Measurements from ENCODE around the gene EIF4H.

The EIF4H gene

DNA sequence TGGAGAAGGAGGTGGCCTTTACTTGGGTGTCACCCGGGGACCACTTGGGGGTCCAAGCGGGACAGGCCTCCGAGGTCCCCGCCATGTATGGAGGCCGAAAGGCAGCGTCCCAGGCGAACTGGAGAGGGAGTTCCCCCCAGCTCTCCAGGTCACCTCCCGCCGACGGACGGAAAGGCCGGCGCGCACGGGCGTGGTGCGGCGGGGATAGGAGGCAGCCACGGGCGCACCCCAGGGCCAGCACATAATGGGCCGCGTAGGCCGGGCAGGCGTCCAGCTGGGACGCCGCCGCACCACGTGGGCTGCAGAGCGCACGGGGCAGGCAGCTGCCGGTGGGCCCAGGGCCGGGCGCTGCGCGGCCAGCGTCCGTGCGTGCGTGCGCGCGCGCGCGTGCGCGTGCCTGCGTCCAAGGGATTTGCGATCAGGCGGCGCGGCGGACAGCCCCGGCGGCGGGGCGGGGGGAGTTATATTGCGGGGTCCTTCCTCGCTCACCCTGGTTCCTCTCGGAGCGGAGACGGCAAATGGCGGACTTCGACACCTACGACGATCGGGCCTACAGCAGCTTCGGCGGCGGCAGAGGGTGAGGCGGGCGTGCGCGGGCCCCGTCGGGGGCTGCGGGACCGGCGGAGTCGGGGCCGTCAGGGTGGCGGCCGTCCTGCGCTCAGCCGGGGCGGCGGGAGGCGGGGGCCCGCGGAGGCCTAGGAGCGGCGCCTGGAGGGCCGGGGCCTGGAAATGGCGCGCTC, at the start of gene EIF4H:
EIF4H (plus strand) TSS at position 491 of the 740 bp plus-strand sequence; CDS start at position 519, 28 bp downstream.
- H3K27ac ChIP-seq, result peak within 1 kb of the TSS; percentile 98
- TF ChIP-seq, protein P1, sequence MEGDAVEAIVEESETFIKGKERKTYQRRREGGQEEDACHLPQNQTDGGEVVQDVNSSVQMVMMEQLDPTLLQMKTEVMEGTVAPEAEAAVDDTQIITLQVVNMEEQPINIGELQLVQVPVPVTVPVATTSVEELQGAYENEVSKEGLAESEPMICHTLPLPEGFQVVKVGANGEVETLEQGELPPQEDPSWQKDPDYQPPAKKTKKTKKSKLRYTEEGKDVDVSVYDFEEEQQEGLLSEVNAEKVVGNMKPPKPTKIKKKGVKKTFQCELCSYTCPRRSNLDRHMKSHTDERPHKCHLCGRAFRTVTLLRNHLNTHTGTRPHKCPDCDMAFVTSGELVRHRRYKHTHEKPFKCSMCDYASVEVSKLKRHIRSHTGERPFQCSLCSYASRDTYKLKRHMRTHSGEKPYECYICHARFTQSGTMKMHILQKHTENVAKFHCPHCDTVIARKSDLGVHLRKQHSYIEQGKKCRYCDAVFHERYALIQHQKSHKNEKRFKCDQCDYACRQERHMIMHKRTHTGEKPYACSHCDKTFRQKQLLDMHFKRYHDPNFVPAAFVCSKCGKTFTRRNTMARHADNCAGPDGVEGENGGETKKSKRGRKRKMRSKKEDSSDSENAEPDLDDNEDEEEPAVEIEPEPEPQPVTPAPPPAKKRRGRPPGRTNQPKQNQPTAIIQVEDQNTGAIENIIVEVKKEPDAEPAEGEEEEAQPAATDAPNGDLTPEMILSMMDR (conservative IDR thresholded peaks at IDR 0.05), result no peak

DNA sequence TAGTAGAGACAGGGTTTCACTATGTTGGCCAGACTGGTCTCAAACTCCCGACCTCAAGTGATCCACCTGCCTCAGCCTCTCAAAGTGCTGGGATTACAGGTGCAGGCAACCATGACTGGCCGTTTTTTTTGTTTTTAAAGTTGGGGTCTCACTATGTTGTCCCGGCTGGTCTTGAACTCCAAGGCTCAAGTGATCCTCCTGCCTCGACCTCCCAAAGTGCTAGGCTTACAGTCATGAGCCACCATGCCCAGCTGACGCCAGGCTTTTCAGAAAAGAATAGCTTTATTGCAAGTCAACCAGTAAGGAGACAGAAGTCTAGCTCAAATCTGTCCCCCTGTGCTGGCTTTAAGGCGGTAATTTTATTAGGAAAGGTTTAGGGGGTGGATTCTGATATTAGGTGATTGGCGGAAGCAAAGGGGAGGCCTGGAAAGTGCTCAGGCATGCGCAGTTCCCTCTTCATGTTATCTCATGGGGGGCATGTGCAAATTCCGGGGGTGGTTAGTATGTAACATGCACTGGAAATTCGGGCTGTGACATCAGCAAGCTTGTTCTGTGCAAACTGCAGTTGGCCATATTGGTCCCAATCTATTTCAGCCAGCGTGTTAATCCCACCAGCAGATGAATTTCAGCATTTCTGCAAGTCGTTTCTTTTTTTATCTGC, 47.8 kb upstream of the EIF4H start:
- TF ChIP-seq, protein P1 (conservative IDR thresholded peaks at IDR 0.05), result no peak
- no peak overlapping the region for H3K27ac ChIP-seq

DNA sequence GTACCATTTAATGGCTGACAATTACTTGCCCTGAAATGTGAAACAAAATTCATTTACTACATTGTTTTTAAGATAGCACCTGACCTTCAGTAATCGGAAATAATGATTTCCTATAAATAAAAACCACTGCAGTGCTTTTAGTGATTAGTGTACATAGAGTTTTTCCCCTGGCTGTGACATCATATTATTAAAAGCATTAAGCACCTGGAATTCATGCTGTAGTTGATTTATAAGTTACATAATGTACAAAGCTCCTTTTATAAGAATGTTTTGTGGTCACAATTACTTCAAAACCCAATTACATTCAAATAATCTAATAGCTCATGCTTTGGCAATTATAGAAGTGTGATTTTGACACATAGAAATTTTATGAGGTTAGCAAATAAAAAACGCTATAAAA, 44.3 kb upstream of the EIF4H start:
- TF ChIP-seq, protein P1 (conservative IDR thresholded peaks at IDR 0.05), result no peak
- no peak overlapping the region for H3K27ac ChIP-seq

DNA sequence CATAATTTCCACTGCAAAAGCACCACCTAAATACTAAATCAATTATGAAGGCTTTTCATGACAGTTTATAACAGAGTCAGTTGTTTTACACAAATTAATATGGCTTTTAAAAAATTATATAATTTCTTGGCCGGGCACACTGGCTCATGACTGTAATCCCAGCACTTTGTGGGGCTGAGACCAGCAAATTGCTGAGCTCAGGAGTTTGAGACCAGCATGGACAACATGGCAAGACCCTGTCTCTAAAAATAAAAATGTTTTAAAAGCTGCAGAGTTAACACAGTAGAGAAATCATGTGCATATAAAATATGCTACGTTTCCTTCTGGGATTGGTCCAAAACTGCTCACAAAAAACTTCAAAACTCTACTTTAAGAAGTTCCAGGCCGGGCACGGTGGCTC, 43.6 kb upstream of the EIF4H start:
- TF ChIP-seq, protein P1 (conservative IDR thresholded peaks at IDR 0.05), result no peak
- no peak overlapping the region for H3K27ac ChIP-seq

DNA sequence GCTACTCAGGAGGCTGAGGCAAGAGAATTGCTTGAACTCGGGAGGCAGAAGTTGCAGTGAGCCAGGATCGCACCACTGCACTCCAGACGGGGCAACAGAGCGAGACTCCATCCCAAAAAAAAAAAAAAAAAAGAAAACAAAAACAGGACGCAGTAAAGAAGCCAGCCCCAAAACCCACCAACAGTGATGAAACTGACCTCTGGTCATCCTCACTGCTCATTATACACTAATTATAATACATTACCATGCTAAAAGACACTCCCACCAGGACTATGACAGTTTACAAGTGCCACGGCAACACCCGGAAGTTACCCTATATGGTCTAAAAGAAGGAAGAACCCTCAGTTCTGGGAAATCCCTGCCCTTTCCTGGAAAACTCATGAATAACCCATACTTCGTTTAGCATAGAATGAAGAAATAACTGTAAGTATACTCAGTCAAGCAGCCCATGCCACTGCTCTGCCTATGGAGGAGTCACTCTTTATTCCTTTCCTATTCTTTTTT, 40.0 kb upstream of the EIF4H start:
- H3K27ac ChIP-seq, result no peak overlapping the region
- TF ChIP-seq, protein P1 (conservative IDR thresholded peaks at IDR 0.05), result no peak

DNA sequence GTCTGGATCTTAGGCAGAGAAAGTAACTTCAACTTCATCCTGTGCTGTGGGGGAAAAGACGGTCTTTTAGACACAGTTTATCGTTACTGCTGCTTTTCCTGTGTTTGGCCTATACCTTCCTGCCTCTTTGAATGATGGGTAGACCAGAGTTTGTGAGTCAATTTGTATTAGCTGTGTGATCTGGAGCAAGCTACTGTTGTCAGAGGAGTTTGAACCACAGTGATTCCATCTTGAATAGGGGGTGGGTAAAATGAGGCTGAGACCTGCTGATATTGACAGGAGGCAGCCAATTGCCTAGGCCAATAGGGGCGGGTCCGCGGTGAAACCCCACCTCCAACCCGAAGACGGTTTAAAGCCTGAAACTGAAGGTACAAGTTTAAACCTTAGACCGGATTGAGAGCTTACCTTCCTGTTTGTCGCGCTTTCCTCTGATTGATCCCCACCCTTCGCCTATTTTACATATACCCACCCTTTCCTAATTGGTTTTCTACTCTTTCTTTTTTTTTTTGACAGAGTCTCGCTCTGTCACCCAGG, 35.8 kb upstream of the EIF4H start:
- TF ChIP-seq, protein P1 (conservative IDR thresholded peaks at IDR 0.05), result no peak
- H3K27ac ChIP-seq, result no peak overlapping the region

All from VCaP (cell line).